Mesothelial cell of epicardium (in vitro differentiated cells): ENCODE measurements around the gene PSMD3. TPM values are rescaled to one million over a fixed set of nuclear protein-coding genes. Genes with fewer than 3 reads are reported as not detected.

Source experiments
- DNase-seq, 2 experiments: peaks; one replicate each; pipeline ENCODE4 v3.0.0; 2021; ENCODE audit warnings: low spot score in 2 of 2; ENCODE audit not compliant: unreplicated experiment in 2 of 2
- H3K27ac Mint-ChIP-seq: 2 replicates; pipeline ENCODE4 v1.8.0; 2021; ENCODE audit warnings: mixed read lengths
- H3K27me3 Mint-ChIP-seq: 2 replicates; pipeline ENCODE4 v1.8.0; 2021; ENCODE audit warnings: low read depth, mixed read lengths
- H3K36me3 Mint-ChIP-seq: 2 replicates; pipeline ENCODE4 v1.8.0; 2021; ENCODE audit warnings: mixed read lengths
- H3K4me1 Mint-ChIP-seq: 2 replicates; pipeline ENCODE4 v1.8.0; 2021; ENCODE audit warnings: mixed read lengths
- H3K4me3 Mint-ChIP-seq: 2 replicates; pipeline ENCODE4 v1.8.0; 2021; ENCODE audit warnings: mild to moderate bottlenecking, moderate library complexity, mixed read lengths
- H3K9me3 Mint-ChIP-seq: 2 replicates; pipeline ENCODE4 v1.8.0; 2021; ENCODE audit warnings: mixed read lengths
- CTCF ChIP-seq: fragments of 200-600 bp; sonication (generic); IDR thresholded peaks from one replicate; pipeline ENCODE4 v1.5.0; 2021; ENCODE audit warnings: antibody characterized with exemption; ENCODE audit not compliant: unreplicated experiment
- total RNA-seq: library from RNA; stranded (reverse); gene quantifications from 3 replicates; pipeline ENCODE4 v1.2.1, GENCODE V29; 2021

The PSMD3 gene
- total RNA-seq, 1 donor from 2014 or later: 110 TPM

- Mint-ChIP-seq H3K9me3 (no peaks in the 10 kb centered on the region), H3K4me3 (no peak overlapping the region), H3K27me3 (peaks cover 72% of the 10 kb centered on the region), H3K27ac (no peak overlapping the region), H3K4me1 (peaks cover 8% of the 10 kb centered on the region), H3K36me3 (no peaks in the 10 kb centered on the region)
- no peak for TF ChIP-seq CTCF
- DNase-seq: no peak
Measured at GRCh38 chr17:39969375-39969774, 11.2 kb upstream of the PSMD3 start.

- no peak for TF ChIP-seq CTCF
- no peaks in the 10 kb centered on the region for H3K9me3 Mint-ChIP-seq
- H3K4me3 Mint-ChIP-seq: no peak overlapping the region
- H3K27ac Mint-ChIP-seq: no peak overlapping the region
- peaks cover 67% of the 10 kb centered on the region for H3K27me3 Mint-ChIP-seq
- no peak for DNase-seq
- H3K36me3 Mint-ChIP-seq: no peaks in the 10 kb centered on the region
- peaks cover 8% of the 10 kb centered on the region for H3K4me1 Mint-ChIP-seq
Measured at GRCh38 chr17:39970157-39970692, 10.4 kb upstream of the PSMD3 start.

GRCh38 chr17:39971076-39971603 is 9.5 kb upstream of the PSMD3 start:
- DNase-seq: no peak
- no peak for TF ChIP-seq CTCF
- H3K36me3 Mint-ChIP-seq: no peaks in the 10 kb centered on the region
- H3K27ac Mint-ChIP-seq: no peak overlapping the region
- H3K27me3 Mint-ChIP-seq: peaks cover 68% of the 10 kb centered on the region
- peaks cover 8% of the 10 kb centered on the region for H3K4me1 Mint-ChIP-seq
- no peaks in the 10 kb centered on the region for H3K9me3 Mint-ChIP-seq
- no peak overlapping the region for H3K4me3 Mint-ChIP-seq

- no peaks in the 10 kb centered on the region for H3K36me3 Mint-ChIP-seq
Measured at GRCh38 chr17:39972271-39972670, 8.3 kb upstream of the PSMD3 start.

GRCh38 chr17:39973496-39973895 is 7.1 kb upstream of the PSMD3 start:
- Mint-ChIP-seq H3K9me3 (no peaks in the 10 kb centered on the region), H3K36me3 (no peaks in the 10 kb centered on the region), H3K4me3 (no peak overlapping the region), H3K27me3 (peaks cover 54% of the 10 kb centered on the region), H3K4me1 (peaks cover 12% of the 10 kb centered on the region), H3K27ac (no peak overlapping the region)
- no peak for TF ChIP-seq CTCF
- DNase-seq: no peak

More at GRCh38 chr17:39972271-39972670, 8.3 kb upstream of the PSMD3 start:
- peaks cover 56% of the 10 kb centered on the region for H3K27me3 Mint-ChIP-seq
- H3K4me1 Mint-ChIP-seq: peaks cover 8% of the 10 kb centered on the region
- TF ChIP-seq CTCF: no peak
- H3K9me3 Mint-ChIP-seq: no peaks in the 10 kb centered on the region
- H3K4me3 Mint-ChIP-seq: no peak overlapping the region
- H3K27ac Mint-ChIP-seq: no peak overlapping the region
- no peak for DNase-seq
